Progenitor cell of endocrine pancreas (in vitro differentiated cells): ENCODE data around the gene SPIRE1. TPM values are rescaled to one million over a fixed set of nuclear protein-coding genes. Genes with fewer than 3 reads are reported as not detected.

Experiments used
- DNase-seq: peaks from one replicate; pipeline ENCODE4 v3.0.0; 2021; ENCODE audit warnings: low spot score; ENCODE audit not compliant: unreplicated experiment
- H3K27ac Mint-ChIP-seq: 2 replicates; pipeline ENCODE4 v1.8.0; 2021; ENCODE audit warnings: mild to moderate bottlenecking, moderate library complexity, mixed read lengths
- H3K27me3 Mint-ChIP-seq: 2 replicates; pipeline ENCODE4 v1.8.0; 2021; ENCODE audit warnings: mixed read lengths
- H3K36me3 Mint-ChIP-seq: 2 replicates; pipeline ENCODE4 v1.8.0; 2022; ENCODE audit warnings: mixed read lengths; ENCODE audit not compliant: insufficient read depth
- H3K4me1 Mint-ChIP-seq: 2 replicates; pipeline ENCODE4 v1.8.0; 2021; ENCODE audit warnings: low read depth, mixed read lengths
- H3K4me3 Mint-ChIP-seq: 2 replicates; pipeline ENCODE4 v1.8.0; 2021; ENCODE audit warnings: low read depth, mild to moderate bottlenecking, moderate library complexity, mixed read lengths
- H3K9me3 Mint-ChIP-seq: 2 replicates; pipeline ENCODE4 v1.8.0; 2021; ENCODE audit warnings: low read depth, mixed read lengths
- total RNA-seq: library from RNA; stranded (reverse); gene quantifications from 2 replicates; pipeline ENCODE4 v1.2.1, GENCODE V29; 2021
- TF ChIP-seq, protein P1 (sequence below): fragments of 200-600 bp; sonication (generic); IDR thresholded peaks from one replicate; pipeline ENCODE4 v1.5.0; 2021; ENCODE audit warnings: antibody characterized with exemption, mild to moderate bottlenecking; ENCODE audit not compliant: unreplicated experiment

Gene SPIRE1
- total RNA-seq, 1 donor from 2014 or later = 24.6 TPM

DNA sequence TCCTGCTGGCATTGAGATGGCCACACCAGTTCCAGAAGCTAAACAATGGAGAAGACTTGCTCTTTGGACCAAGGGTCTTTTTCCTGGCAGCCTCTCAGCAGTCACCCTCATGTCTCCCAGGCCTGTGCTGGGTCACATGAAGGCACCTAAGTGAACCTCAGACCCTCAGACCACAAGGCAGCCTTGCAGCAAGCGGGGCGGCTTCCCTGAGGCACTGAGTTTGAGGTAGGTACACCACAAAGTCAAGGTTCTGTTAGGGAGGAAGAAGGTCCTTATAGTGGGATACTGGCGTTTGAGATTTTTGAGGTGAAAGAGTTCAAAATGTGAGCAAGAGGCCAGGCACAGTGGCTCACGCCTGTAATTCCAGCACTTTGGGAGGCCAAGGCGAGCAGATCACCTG, 258.7 kb downstream of the SPIRE1 start:
- Mint-ChIP-seq H3K9me3 (no peaks in the 10 kb centered on the region), H3K36me3 (no peaks in the 10 kb centered on the region), H3K27me3 (peaks cover 35% of the 10 kb centered on the region), H3K27ac (no peak overlapping the region), H3K4me1 (no peaks in the 10 kb centered on the region), H3K4me3 (no peak overlapping the region)
- TF ChIP-seq, protein P1, sequence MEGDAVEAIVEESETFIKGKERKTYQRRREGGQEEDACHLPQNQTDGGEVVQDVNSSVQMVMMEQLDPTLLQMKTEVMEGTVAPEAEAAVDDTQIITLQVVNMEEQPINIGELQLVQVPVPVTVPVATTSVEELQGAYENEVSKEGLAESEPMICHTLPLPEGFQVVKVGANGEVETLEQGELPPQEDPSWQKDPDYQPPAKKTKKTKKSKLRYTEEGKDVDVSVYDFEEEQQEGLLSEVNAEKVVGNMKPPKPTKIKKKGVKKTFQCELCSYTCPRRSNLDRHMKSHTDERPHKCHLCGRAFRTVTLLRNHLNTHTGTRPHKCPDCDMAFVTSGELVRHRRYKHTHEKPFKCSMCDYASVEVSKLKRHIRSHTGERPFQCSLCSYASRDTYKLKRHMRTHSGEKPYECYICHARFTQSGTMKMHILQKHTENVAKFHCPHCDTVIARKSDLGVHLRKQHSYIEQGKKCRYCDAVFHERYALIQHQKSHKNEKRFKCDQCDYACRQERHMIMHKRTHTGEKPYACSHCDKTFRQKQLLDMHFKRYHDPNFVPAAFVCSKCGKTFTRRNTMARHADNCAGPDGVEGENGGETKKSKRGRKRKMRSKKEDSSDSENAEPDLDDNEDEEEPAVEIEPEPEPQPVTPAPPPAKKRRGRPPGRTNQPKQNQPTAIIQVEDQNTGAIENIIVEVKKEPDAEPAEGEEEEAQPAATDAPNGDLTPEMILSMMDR = no peak
- DNase-seq = no peak

DNA sequence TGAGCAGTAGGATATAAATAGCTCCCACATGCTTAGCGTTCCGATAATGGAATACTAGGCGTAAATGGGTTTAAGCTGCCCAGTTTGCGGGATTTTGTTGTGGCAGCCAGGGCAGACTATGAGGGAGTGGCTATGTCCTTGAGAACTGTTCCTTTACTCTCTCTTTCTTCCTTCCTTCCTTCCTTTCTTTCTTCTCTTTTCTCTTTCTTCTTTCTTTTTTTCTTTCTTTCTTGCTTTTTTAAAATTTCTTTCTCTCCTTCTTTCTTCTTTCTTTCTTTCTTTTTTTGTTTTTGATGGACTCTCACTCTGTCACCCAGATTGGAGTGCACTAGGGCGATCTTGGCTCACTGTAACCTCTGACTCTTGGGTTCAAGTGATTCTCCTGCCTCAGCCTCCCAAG, 259.3 kb downstream of the SPIRE1 start:
- no peak overlapping the region for H3K27ac Mint-ChIP-seq
- H3K4me1 Mint-ChIP-seq = no peaks in the 10 kb centered on the region
- H3K9me3 Mint-ChIP-seq = no peaks in the 10 kb centered on the region
- no peak overlapping the region for H3K4me3 Mint-ChIP-seq
- DNase-seq = no peak
- TF ChIP-seq, protein P1 = no peak
- H3K36me3 Mint-ChIP-seq = no peaks in the 10 kb centered on the region
- peaks cover 30% of the 10 kb centered on the region for H3K27me3 Mint-ChIP-seq

DNA sequence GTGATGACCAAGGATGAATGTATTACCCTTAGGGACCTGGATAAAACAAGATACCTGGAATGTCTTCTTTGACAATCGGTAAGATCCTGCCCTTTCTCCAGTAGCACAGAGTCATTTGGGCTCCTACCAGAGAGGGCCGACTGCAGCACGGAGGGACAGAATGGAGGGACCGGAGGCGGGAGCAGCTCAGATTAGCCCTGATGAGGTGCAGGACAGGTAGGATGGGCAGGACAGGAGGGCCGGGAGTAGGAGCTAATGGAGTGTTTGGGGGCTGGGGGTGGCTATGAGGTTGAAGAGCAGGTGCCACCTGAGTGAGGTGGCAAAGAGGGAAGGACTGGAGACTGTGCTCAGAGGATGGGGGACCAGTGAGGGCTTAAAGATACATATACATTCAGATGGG, 260.1 kb downstream of the SPIRE1 start:
- Mint-ChIP-seq H3K27ac (no peak overlapping the region), H3K9me3 (no peaks in the 10 kb centered on the region), H3K4me1 (no peaks in the 10 kb centered on the region), H3K4me3 (no peak overlapping the region), H3K27me3 (peaks cover 26% of the 10 kb centered on the region), H3K36me3 (no peaks in the 10 kb centered on the region)
- DNase-seq = no peak
- TF ChIP-seq, protein P1 = no peak

DNA sequence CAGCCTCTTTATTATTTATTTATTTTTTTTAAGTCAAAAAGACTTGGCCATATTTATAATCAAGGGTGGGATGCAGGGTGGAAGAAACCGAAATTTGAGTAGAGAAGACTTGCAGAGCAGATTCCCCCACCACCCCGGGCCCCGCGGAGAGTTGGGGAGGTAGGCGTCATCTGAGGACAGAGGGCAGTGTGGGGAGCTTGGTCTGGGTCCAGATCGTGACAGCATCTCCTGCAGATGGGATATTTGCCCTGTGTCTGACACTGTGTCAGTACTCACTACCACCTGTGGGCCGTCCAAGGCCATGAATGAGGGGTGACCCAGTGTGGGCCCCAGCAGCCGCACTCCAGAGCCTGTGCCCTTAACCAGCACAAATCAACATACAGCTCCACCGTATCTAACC, 260.7 kb downstream of the SPIRE1 start:
- H3K27me3 Mint-ChIP-seq = peaks cover 22% of the 10 kb centered on the region
- no peaks in the 10 kb centered on the region for H3K9me3 Mint-ChIP-seq
- no peaks in the 10 kb centered on the region for H3K36me3 Mint-ChIP-seq
- TF ChIP-seq, protein P1 = no peak
- H3K4me3 Mint-ChIP-seq = no peak overlapping the region
- H3K27ac Mint-ChIP-seq = no peak overlapping the region
- H3K4me1 Mint-ChIP-seq = no peaks in the 10 kb centered on the region
- DNase-seq = no peak

Other genes starting within 250 kb of the SPIRE1 start
- gene CEP76, start 44.6 kb upstream of the SPIRE1 start, total RNA-seq = 12.1 and 14.4 TPM in 2 replicates
- gene PSMG2, start 44.9 kb upstream of the SPIRE1 start, total RNA-seq = 56.7 and 58.2 TPM in 2 replicates
- 45.1 and 46.4 TPM in 2 replicates for gene PTPN2, start 226.1 kb upstream of the SPIRE1 start, total RNA-seq